ENCODE data around the gene SF3B6.

GRCh38 chr2:24084386-24085199 is 8.5 kb upstream of the SF3B6 start, which contains the start of gene TP53I3:
- TF ChIP-seq POLR2AphosphoS5 (IDR thresholded peaks at IDR 0.05) (peak; percentile 21 to 53 (median 32)), POLR2A (IDR thresholded peaks at IDR 0.05) (peak; percentile 45)

Data from breast epithelium (tissue), 3 donors.